SJCRH30 (cell line): ENCODE results near the gene CLDN14. TPM values are rescaled to one million over a fixed set of nuclear protein-coding genes. Genes with fewer than 3 reads are reported as not detected.
A peak's percentile ranks its signal among the peaks of the same experiment; 100 is the strongest.

Experiments
- DNase-seq, 2 experiments: peaks; one replicate each; pipeline ENCODE4 v3.0.0-alpha.2; 2015 to 2020
- H3K27ac ChIP-seq: fragments of 250-450 bp; sonication (Bioruptor Pico); 2 replicates; pipeline ENCODE4 v1.5.1; 2020; ENCODE audit warnings: mild to moderate bottlenecking, moderate library complexity
- H3K27me3 ChIP-seq: fragments of 250-450 bp; sonication (Bioruptor Pico); 2 replicates; pipeline ENCODE4 v1.5.1; 2020; ENCODE audit warnings: mild to moderate bottlenecking, moderate library complexity
- H3K36me3 ChIP-seq: fragments of 250-450 bp; sonication (Bioruptor Pico); 2 replicates; pipeline ENCODE4 v1.5.1; 2020; ENCODE audit warnings: mild to moderate bottlenecking, moderate library complexity
- H3K4me1 ChIP-seq: fragments of 250-450 bp; sonication (Bioruptor Pico); 2 replicates; pipeline ENCODE4 v1.5.1; 2020; ENCODE audit warnings: mild to moderate bottlenecking, moderate library complexity
- H3K4me3 ChIP-seq: fragments of 250-450 bp; sonication (Bioruptor Pico); 2 replicates; pipeline ENCODE4 v1.5.1; 2020; ENCODE audit warnings: mild to moderate bottlenecking, moderate library complexity
- H3K9me3 ChIP-seq: fragments of 250-450 bp; sonication (Bioruptor Pico); replicated peaks from 2 replicates; pipeline ENCODE4 v1.5.1; 2020; ENCODE audit warnings: mild to moderate bottlenecking, moderate library complexity
- total RNA-seq: library from RNA; depleted of rRNA; stranded (reverse); fragments of >200 nt; shearing (Covaris generic); gene quantifications from 2 replicates; pipeline ENCODE4 v1.2.3, GENCODE V29; 2014

The CLDN14 gene
- total RNA-seq, 1 experiment from 2014 or later = not detected

GRCh38 chr21:36508948-36509347 is 29.0 kb upstream of the CLDN14 start:
- Histone ChIP-seq H3K4me3 (no peak overlapping the region), H3K4me1 (no peaks in the 10 kb centered on the region), H3K36me3 (no peaks in the 10 kb centered on the region), H3K27me3 (no peaks in the 10 kb centered on the region), H3K9me3 (no peaks in the 10 kb centered on the region), H3K27ac (no peak overlapping the region)
- DNase-seq = no peak

- no peaks in the 10 kb centered on the region for H3K36me3 ChIP-seq
- H3K27me3 ChIP-seq = no peaks in the 10 kb centered on the region
- H3K4me1 ChIP-seq = no peaks in the 10 kb centered on the region
- H3K27ac ChIP-seq = no peak overlapping the region
- no peak overlapping the region for H3K4me3 ChIP-seq
- H3K9me3 ChIP-seq = no peaks in the 10 kb centered on the region
- DNase-seq = no peak
These were observed 27.6 kb upstream of the CLDN14 start for GRCh38 chr21:36507397-36508018.

GRCh38 chr21:36506482-36506881 is 26.6 kb upstream of the CLDN14 start:
- H3K9me3 ChIP-seq = no peaks in the 10 kb centered on the region

GRCh38 chr21:36504067-36505058 is 24.4 kb upstream of the CLDN14 start:
- Histone ChIP-seq H3K4me3 (no peak overlapping the region), H3K27me3 (no peaks in the 10 kb centered on the region), H3K27ac (no peak overlapping the region), H3K9me3 (no peaks in the 10 kb centered on the region), H3K36me3 (no peaks in the 10 kb centered on the region), H3K4me1 (no peaks in the 10 kb centered on the region)
- peak; percentile 17 to 68 for DNase-seq

More at GRCh38 chr21:36506482-36506881, 26.6 kb upstream of the CLDN14 start:
- H3K27ac ChIP-seq = no peak overlapping the region
- H3K4me3 ChIP-seq = no peak overlapping the region
- no peaks in the 10 kb centered on the region for H3K27me3 ChIP-seq
- H3K36me3 ChIP-seq = no peaks in the 10 kb centered on the region
- DNase-seq = no peak
- H3K4me1 ChIP-seq = no peaks in the 10 kb centered on the region

GRCh38 chr21:36502365-36502764 is 22.4 kb upstream of the CLDN14 start:
- Histone ChIP-seq H3K27ac (no peak overlapping the region), H3K9me3 (no peaks in the 10 kb centered on the region), H3K27me3 (no peaks in the 10 kb centered on the region), H3K4me1 (no peaks in the 10 kb centered on the region), H3K4me3 (no peak overlapping the region), H3K36me3 (no peaks in the 10 kb centered on the region)
- no peak for DNase-seq

- H3K27ac ChIP-seq = no peak overlapping the region
- DNase-seq = no peak
- no peaks in the 10 kb centered on the region for H3K4me1 ChIP-seq
These were observed 21.6 kb upstream of the CLDN14 start for GRCh38 chr21:36501589-36501892.

GRCh38 chr21:36499578-36500471 is 19.9 kb upstream of the CLDN14 start:
- H3K4me3 ChIP-seq = no peak overlapping the region
- H3K4me1 ChIP-seq = no peaks in the 10 kb centered on the region
- H3K27me3 ChIP-seq = no peaks in the 10 kb centered on the region
- no peaks in the 10 kb centered on the region for H3K36me3 ChIP-seq
- H3K9me3 ChIP-seq = no peaks in the 10 kb centered on the region
- H3K27ac ChIP-seq = no peak overlapping the region
- DNase-seq = no peak

More at GRCh38 chr21:36501589-36501892, 21.6 kb upstream of the CLDN14 start:
- no peaks in the 10 kb centered on the region for H3K9me3 ChIP-seq
- H3K36me3 ChIP-seq = no peaks in the 10 kb centered on the region
- H3K4me3 ChIP-seq = no peak overlapping the region
- H3K27me3 ChIP-seq = no peaks in the 10 kb centered on the region

GRCh38 chr21:36494557-36494956 is 14.6 kb upstream of the CLDN14 start:
- Histone ChIP-seq H3K4me3 (no peak overlapping the region), H3K9me3 (no peaks in the 10 kb centered on the region), H3K27me3 (no peaks in the 10 kb centered on the region), H3K27ac (no peak overlapping the region), H3K4me1 (no peaks in the 10 kb centered on the region), H3K36me3 (no peaks in the 10 kb centered on the region)
- DNase-seq = no peak

GRCh38 chr21:36491209-36491910 is 11.4 kb upstream of the CLDN14 start:
- no peak overlapping the region for H3K27ac ChIP-seq
- H3K4me1 ChIP-seq = no peaks in the 10 kb centered on the region
- no peaks in the 10 kb centered on the region for H3K36me3 ChIP-seq
- H3K4me3 ChIP-seq = no peak overlapping the region
- H3K9me3 ChIP-seq = no peaks in the 10 kb centered on the region
- no peaks in the 10 kb centered on the region for H3K27me3 ChIP-seq
- DNase-seq = no peak

- Histone ChIP-seq H3K4me1 (no peaks in the 10 kb centered on the region), H3K36me3 (no peaks in the 10 kb centered on the region), H3K27ac (no peak overlapping the region), H3K27me3 (no peaks in the 10 kb centered on the region), H3K9me3 (no peaks in the 10 kb centered on the region), H3K4me3 (no peak overlapping the region)
- no peak for DNase-seq
These were observed 9.8 kb upstream of the CLDN14 start for GRCh38 chr21:36489776-36490165.

- Histone ChIP-seq H3K36me3 (no peaks in the 10 kb centered on the region), H3K9me3 (no peaks in the 10 kb centered on the region), H3K27me3 (no peaks in the 10 kb centered on the region), H3K27ac (no peak overlapping the region), H3K4me3 (no peak overlapping the region), H3K4me1 (no peaks in the 10 kb centered on the region)
- no peak for DNase-seq
These were observed 9.3 kb upstream of the CLDN14 start for GRCh38 chr21:36489103-36489775.

- Histone ChIP-seq H3K27ac (no peak overlapping the region), H3K4me1 (no peaks in the 10 kb centered on the region), H3K4me3 (no peak overlapping the region), H3K36me3 (no peaks in the 10 kb centered on the region), H3K9me3 (no peaks in the 10 kb centered on the region), H3K27me3 (no peaks in the 10 kb centered on the region)
- no peak for DNase-seq
These were observed 7.9 kb upstream of the CLDN14 start for GRCh38 chr21:36487641-36488307.

- no peak for DNase-seq
- Histone ChIP-seq H3K4me3 (no peak overlapping the region), H3K4me1 (no peaks in the 10 kb centered on the region), H3K36me3 (no peaks in the 10 kb centered on the region), H3K27me3 (no peaks in the 10 kb centered on the region), H3K9me3 (no peaks in the 10 kb centered on the region), H3K27ac (no peak overlapping the region)
These were observed 6.3 kb upstream of the CLDN14 start for GRCh38 chr21:36486246-36486645.
